ENCODE results near the gene HNRNPU.

DNA sequence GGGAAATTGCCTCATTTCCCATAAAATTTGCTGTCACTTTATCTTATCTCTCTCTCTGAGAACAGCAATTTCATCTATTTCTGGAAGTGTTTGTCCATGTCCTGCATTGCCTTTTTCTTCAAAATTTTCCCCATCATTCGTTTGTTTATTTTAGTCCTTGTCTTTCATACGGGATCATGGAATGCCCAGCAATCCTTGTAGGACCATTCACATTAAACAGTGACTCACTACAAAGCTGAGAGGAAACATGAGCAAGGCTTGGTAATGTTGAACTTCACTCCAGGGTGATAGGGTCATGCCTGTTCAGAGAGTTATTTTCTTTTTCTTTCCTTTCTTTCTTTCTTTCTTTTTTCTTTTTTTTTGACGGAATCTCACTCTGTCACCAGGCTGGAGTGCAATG, 32.2 kb upstream of the HNRNPU start:
- TF ChIP-seq EZH2 (IDR thresholded peaks at IDR 0.05; ENCODE audit: low read depth, unreplicated experiment) (no peak), CREB1 (CRISPR knock-in tag; IDR thresholded peaks at IDR 0.05; ENCODE audit: low read depth) (no peak), ZNF114 (CRISPR knock-in tag; IDR thresholded peaks at IDR 0.05) (no peak), EZH2phosphoT487 (IDR thresholded peaks at IDR 0.05; ENCODE audit: unreplicated experiment) (no peak)
- TF ChIP-seq, protein P1, sequence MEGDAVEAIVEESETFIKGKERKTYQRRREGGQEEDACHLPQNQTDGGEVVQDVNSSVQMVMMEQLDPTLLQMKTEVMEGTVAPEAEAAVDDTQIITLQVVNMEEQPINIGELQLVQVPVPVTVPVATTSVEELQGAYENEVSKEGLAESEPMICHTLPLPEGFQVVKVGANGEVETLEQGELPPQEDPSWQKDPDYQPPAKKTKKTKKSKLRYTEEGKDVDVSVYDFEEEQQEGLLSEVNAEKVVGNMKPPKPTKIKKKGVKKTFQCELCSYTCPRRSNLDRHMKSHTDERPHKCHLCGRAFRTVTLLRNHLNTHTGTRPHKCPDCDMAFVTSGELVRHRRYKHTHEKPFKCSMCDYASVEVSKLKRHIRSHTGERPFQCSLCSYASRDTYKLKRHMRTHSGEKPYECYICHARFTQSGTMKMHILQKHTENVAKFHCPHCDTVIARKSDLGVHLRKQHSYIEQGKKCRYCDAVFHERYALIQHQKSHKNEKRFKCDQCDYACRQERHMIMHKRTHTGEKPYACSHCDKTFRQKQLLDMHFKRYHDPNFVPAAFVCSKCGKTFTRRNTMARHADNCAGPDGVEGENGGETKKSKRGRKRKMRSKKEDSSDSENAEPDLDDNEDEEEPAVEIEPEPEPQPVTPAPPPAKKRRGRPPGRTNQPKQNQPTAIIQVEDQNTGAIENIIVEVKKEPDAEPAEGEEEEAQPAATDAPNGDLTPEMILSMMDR (conservative IDR thresholded peaks at IDR 0.05; ENCODE audit: low read depth in 2 of 2), result no peak

All from GM23338 (cell line).